ENCODE results near the gene GAPVD1. TPM values are rescaled to one million over a fixed set of nuclear protein-coding genes. Genes with fewer than 3 reads are reported as not detected.
"Not testable (repeated sequence)": the region's sequence is repeated elsewhere in the genome, so short reads cannot be mapped to it uniquely, and the experiment has no call there.

Gene GAPVD1
- total and polyA plus RNA-seq, 9 donors = 9.4 to 53.7 (median 40.5) TPM

- H3K27ac ChIP-seq = no peak overlapping the region
- no peaks in the 10 kb centered on the region for H3K36me3 ChIP-seq
- intact Hi-C loops (cut with DNase I) = no loop called here
- no peak for TF ChIP-seq EP300 (IDR thresholded peaks at IDR 0.05)
- TF ChIP-seq CTCF (IDR thresholded peaks at IDR 0.05) = no peak
- TF ChIP-seq POLR2A (IDR thresholded peaks at IDR 0.05) = no peak
- DNase-seq = no peak
- no peaks in the 10 kb centered on the region for H3K9me3 ChIP-seq
- 17 to 21% (median 18%) methylated on average over 11 of the region's 11 CpGs for WGBS, 3 donors
- H3K4me3 ChIP-seq = peak overlapping the region; percentile 82
- H3K4me1 ChIP-seq (ENCODE audit: insufficient read depth) = peaks cover 7% of the 10 kb centered on the region
- no peaks in the 10 kb centered on the region for H3K27me3 ChIP-seq
Observed at GRCh38 chr9:125262294-125262991, 817 bp downstream of the GAPVD1 start.

- intact Hi-C loops (cut with DNase I); H3K36me3 ChIP-seq; H3K27ac ChIP-seq; H3K9me3 ChIP-seq; H3K4me3 ChIP-seq; H3K27me3 ChIP-seq; DNase-seq; H3K4me1 ChIP-seq (ENCODE audit: insufficient read depth): not testable (repeated sequence)
- WGBS, 3 donors = 82 to 87% (median 83%) methylated on average over 7 of the region's 7 CpGs
Observed at GRCh38 chr9:125264068-125264467, 2.4 kb downstream of the GAPVD1 start.

- Histone ChIP-seq H3K4me1 (ENCODE audit: insufficient read depth) (peaks cover 10% of the 10 kb centered on the region), H3K36me3 (no peaks in the 10 kb centered on the region), H3K27me3 (no peaks in the 10 kb centered on the region), H3K4me3 (no peak overlapping the region), H3K27ac (no peak overlapping the region), H3K9me3 (no peaks in the 10 kb centered on the region)
- intact Hi-C loops (cut with DNase I) = no loop called here
- WGBS, 3 donors = 35 to 41% (median 37%) methylated on average over 6 of the region's 6 CpGs
- no peak for TF ChIP-seq EP300 (IDR thresholded peaks at IDR 0.05)
- TF ChIP-seq POLR2A (IDR thresholded peaks at IDR 0.05) = no peak
- no peak for TF ChIP-seq CTCF (IDR thresholded peaks at IDR 0.05)
- DNase-seq = no peak
Observed at GRCh38 chr9:125268394-125269013, 6.9 kb downstream of the GAPVD1 start.

GRCh38 chr9:125269014-125269397 is 7.4 kb downstream of the GAPVD1 start:
- Histone ChIP-seq H3K9me3 (no peaks in the 10 kb centered on the region), H3K4me3 (no peak overlapping the region), H3K4me1 (ENCODE audit: insufficient read depth) (peaks cover 7% of the 10 kb centered on the region), H3K27ac (no peak overlapping the region), H3K36me3 (no peaks in the 10 kb centered on the region), H3K27me3 (no peaks in the 10 kb centered on the region)
- no peak for DNase-seq
- 84 to 100% (median 90%) methylated on average over 1 of the region's 1 CpG for WGBS, 3 donors
- intact Hi-C loops (cut with DNase I) = no loop called here
- no peak for TF ChIP-seq CTCF (IDR thresholded peaks at IDR 0.05)
- no peak for TF ChIP-seq POLR2A (IDR thresholded peaks at IDR 0.05)
- no peak for TF ChIP-seq EP300 (IDR thresholded peaks at IDR 0.05)

- 30 to 58% (median 49%) methylated on average over 5 of the region's 5 CpGs for WGBS, 3 donors
- Histone ChIP-seq H3K4me3 (no peak overlapping the region), H3K27ac (no peak overlapping the region), H3K4me1 (ENCODE audit: insufficient read depth) (peaks cover 4% of the 10 kb centered on the region), H3K27me3 (no peaks in the 10 kb centered on the region), H3K9me3 (no peaks in the 10 kb centered on the region), H3K36me3 (no peaks in the 10 kb centered on the region)
- DNase-seq = no peak
- TF ChIP-seq EP300 (IDR thresholded peaks at IDR 0.05) = no peak
- TF ChIP-seq POLR2A (IDR thresholded peaks at IDR 0.05) = no peak
- TF ChIP-seq CTCF (IDR thresholded peaks at IDR 0.05) = no peak
- intact Hi-C loops (cut with DNase I) = no loop called here
Observed at GRCh38 chr9:125271081-125271480, 9.5 kb downstream of the GAPVD1 start.

Data from ovary (tissue), 9 donors.